HL-60 (cell line): ENCODE measurements around the gene APBA2.

Experiments used
- CTCF ChIP-seq: IDR thresholded peaks from one replicate; pipeline ENCODE4 v1.5.1; 2011; ENCODE audit warnings: low read length, control low read depth, inconsistent platforms; ENCODE audit not compliant: insufficient read depth
- POLR2AphosphoS5 ChIP-seq: IDR thresholded peaks from 2 replicates; pipeline ENCODE4 v1.6.1; 2012; ENCODE audit warnings: low read depth
- REST ChIP-seq: IDR thresholded peaks from 2 replicates; pipeline ENCODE4 v1.6.1; 2012; ENCODE audit warnings: low read depth; ENCODE audit not compliant: insufficient replicate concordance

GRCh38 chr15:28900892-28901586 is 15.3 kb downstream of the APBA2 start:
- TF ChIP-seq CTCF (no peak), POLR2AphosphoS5 (no peak), REST (no peak)
